SK-N-SH treated with all-trans-retinoic acid at 6 μM for 48 hours (cell line): Measurements from ENCODE around the gene C14orf180.

Source experiments
- ATAC-seq: fragments of 200-7000 bp; cut with Tn5 transposase; 3 replicates; pipeline ENCODE4 v1.9.1; 2020; ENCODE audit warnings: mild to moderate bottlenecking, moderate library complexity
- ARNTL ChIP-seq: fragments of 450-650 bp; formaldehyde crosslinking; IDR thresholded peaks from 2 replicates; pipeline ENCODE4 v1.5.0; 2020; ENCODE audit warnings: low read depth, mild to moderate bottlenecking, moderate library complexity, borderline replicate concordance
- CREB5 ChIP-seq: fragments of 250-450 bp; sonication (Bioruptor Pico); IDR thresholded peaks from 2 replicates; pipeline ENCODE4 v1.5.1; 2020; ENCODE audit warnings: low read depth, mild to moderate bottlenecking, moderate library complexity
- CSRNP3 ChIP-seq: fragments of 250-450 bp; sonication (Bioruptor Pico); IDR thresholded peaks from 2 replicates; pipeline ENCODE4 v1.5.1; 2021; ENCODE audit warnings: mild to moderate bottlenecking, moderate library complexity
- ESRRG ChIP-seq: fragments of 250-450 bp; sonication (Bioruptor Pico); IDR thresholded peaks from 2 replicates; pipeline ENCODE4 v1.6.1; 2021; ENCODE audit warnings: mild to moderate bottlenecking
- GLIS3 ChIP-seq: fragments of 250-450 bp; sonication (Bioruptor Pico); IDR thresholded peaks from 2 replicates; pipeline ENCODE4 v1.5.0; 2020; ENCODE audit warnings: mild to moderate bottlenecking, moderate library complexity
- OSR1 ChIP-seq: fragments of 250-450 bp; sonication (Bioruptor Pico); IDR thresholded peaks from 2 replicates; pipeline ENCODE4 v1.8.0; 2022; ENCODE audit warnings: moderate library complexity, mild to moderate bottlenecking, inconsistent platforms
- PATZ1 ChIP-seq: fragments of 250-450 bp; sonication (Bioruptor Pico); IDR thresholded peaks from 2 replicates; pipeline ENCODE4 v1.8.0; 2020; ENCODE audit warnings: mild to moderate bottlenecking, moderate library complexity, borderline replicate concordance
- POU6F1 ChIP-seq: fragments of 250-450 bp; sonication (Bioruptor Pico); IDR thresholded peaks from 2 replicates; pipeline ENCODE4 v1.8.0; 2021; ENCODE audit warnings: low read depth, mild to moderate bottlenecking, moderate library complexity, borderline replicate concordance
- RARB ChIP-seq: fragments of 250-450 bp; sonication (Bioruptor Pico); IDR thresholded peaks from 2 replicates; pipeline ENCODE4 v1.8.0; 2021; ENCODE audit warnings: mild to moderate bottlenecking, moderate library complexity
- SNAI2 ChIP-seq: fragments of 250-450 bp; sonication (Bioruptor Pico); IDR thresholded peaks from 2 replicates; pipeline ENCODE4 v1.5.0; 2020; ENCODE audit warnings: mild to moderate bottlenecking, moderate library complexity
- TCF4 ChIP-seq: fragments of 250-450 bp; sonication (Bioruptor Pico); IDR thresholded peaks from 2 replicates; pipeline ENCODE4 v1.8.0; 2021; ENCODE audit warnings: mild to moderate bottlenecking, moderate library complexity, borderline replicate concordance
- TOX ChIP-seq: fragments of 250-450 bp; sonication (Bioruptor Pico); IDR thresholded peaks from 2 replicates; pipeline ENCODE4 v1.8.0; 2021; ENCODE audit warnings: mild to moderate bottlenecking, moderate library complexity, borderline replicate concordance
- TSHZ2 ChIP-seq: fragments of 250-450 bp; sonication (Bioruptor Pico); IDR thresholded peaks from 2 replicates; pipeline ENCODE4 v1.5.0; 2020; ENCODE audit warnings: mild to moderate bottlenecking, moderate library complexity
- ZC3H10 ChIP-seq: fragments of 250-450 bp; sonication (Bioruptor Pico); IDR thresholded peaks from 2 replicates; pipeline ENCODE4 v1.5.1; 2021; ENCODE audit warnings: mild to moderate bottlenecking, moderate library complexity
- ZFP3 ChIP-seq: fragments of 250-450 bp; sonication (Bioruptor Pico); IDR thresholded peaks from 2 replicates; pipeline ENCODE4 v1.5.0; 2020; ENCODE audit warnings: mild to moderate bottlenecking, moderate library complexity
- ZFP30 ChIP-seq: fragments of 450-650 bp; formaldehyde crosslinking; IDR thresholded peaks from 2 replicates; pipeline ENCODE4 v1.5.0; 2022; ENCODE audit warnings: mild to moderate bottlenecking, moderate library complexity
- ZNF565 ChIP-seq: fragments of 450-650 bp; formaldehyde crosslinking; conservative IDR thresholded peaks from 2 replicates; pipeline ENCODE4 v1.5.0; 2020; ENCODE audit warnings: low read depth, mild to moderate bottlenecking, moderate library complexity
- ZNF70 ChIP-seq: fragments of 450-650 bp; formaldehyde crosslinking; IDR thresholded peaks from 2 replicates; pipeline ENCODE4 v1.5.0; 2020; ENCODE audit warnings: mild to moderate bottlenecking, moderate library complexity
- ZNF8 ChIP-seq: fragments of 450-650 bp; formaldehyde crosslinking; IDR thresholded peaks from 2 replicates; pipeline ENCODE4 v1.5.0; 2020; ENCODE audit warnings: mild to moderate bottlenecking, moderate library complexity

C14orf180 gene

DNA sequence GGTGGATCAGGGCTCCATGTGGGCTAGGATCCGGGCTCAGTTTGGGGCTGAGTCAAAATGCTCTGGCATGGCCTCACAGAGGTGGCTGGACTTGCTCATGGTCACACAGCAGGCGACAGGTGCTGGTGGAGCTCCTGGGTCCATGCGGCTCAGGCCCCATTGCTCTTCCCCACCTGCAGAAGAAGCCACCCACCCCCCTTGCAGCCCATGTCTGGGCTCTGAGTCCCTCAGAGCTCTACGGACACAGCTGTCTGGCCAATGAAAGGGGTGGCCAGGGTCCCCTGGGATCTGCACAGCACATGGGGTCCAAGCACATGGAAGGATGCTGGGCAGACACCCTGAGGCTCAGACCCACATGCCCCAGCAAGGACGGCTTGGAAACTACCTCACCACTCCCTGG is 17.0 kb upstream of the C14orf180 start:
- ATAC-seq = no peak
- TF ChIP-seq TCF4 (CRISPR knock-in tag) = no peak
- TF ChIP-seq RARB (CRISPR knock-in tag) = no peak
- TF ChIP-seq CSRNP3 (CRISPR knock-in tag) = no peak
- TF ChIP-seq CREB5 = no peak
- no peak for TF ChIP-seq ARNTL (CRISPR knock-in tag)
- no peak for TF ChIP-seq ZNF70 (CRISPR knock-in tag)
- no peak for TF ChIP-seq POU6F1 (CRISPR knock-in tag)

GRCh38 chr14:104563191-104563741 is 16.3 kb upstream of the C14orf180 start:
- TF ChIP-seq ZFP30 (no peak), OSR1 (CRISPR knock-in tag) (no peak), ZNF70 (CRISPR knock-in tag) (no peak), RARB (CRISPR knock-in tag) (no peak), ZC3H10 (CRISPR knock-in tag) (no peak), PATZ1 (CRISPR knock-in tag) (no peak)
- ATAC-seq = peak; percentile 9; the same call in 2 of the 3 replicates

DNA sequence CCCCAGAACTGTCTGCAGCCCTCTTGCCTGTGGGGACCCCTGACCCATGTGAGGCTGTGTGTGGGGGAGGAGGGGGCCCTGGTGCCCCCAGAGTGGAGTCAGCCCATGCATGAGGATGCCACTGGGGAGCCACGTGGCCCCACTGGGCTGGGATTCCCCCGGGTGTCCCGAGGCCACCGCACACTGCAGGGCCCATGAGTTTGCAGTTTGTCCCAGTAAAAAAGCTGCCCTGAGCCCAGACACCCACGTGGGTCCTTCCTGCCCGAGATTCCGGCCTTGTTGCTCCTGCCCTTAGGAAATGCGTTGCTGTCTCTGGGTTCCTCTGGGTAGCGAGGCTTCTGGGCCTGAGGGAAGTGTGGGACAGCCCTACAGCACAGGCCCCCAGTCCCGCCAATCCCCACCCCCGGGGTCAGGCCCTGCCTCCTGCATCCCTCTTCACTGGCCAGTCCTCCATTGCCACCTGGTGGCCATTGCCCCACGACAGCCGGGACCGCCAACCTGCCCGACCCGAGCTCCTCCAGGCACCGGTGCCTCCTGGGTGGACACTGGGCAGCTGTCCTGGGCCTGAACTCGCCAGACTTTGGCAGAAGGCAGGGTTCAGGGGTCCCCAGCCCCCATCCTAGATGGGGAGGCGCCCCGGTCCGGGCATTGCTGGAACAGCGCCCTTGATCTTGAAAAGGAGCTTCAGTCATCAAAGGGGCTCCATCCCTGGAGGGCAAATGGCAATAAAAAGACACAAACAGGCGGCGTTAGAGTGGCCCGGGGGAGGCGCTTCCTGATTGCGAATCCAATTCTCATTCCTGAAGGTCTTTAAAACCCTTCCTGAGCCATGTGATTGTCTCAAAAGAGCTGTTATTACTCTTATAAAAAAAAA is 15.6 kb upstream of the C14orf180 start:
- ATAC-seq = peak; percentile 91
- TF ChIP-seq ZFP3 (no peak), CREB5 (no peak), POU6F1 (CRISPR knock-in tag) (no peak), TCF4 (CRISPR knock-in tag) (no peak), ZC3H10 (CRISPR knock-in tag) (no peak), ZNF70 (CRISPR knock-in tag) (no peak), ESRRG (no peak), OSR1 (CRISPR knock-in tag) (no peak), GLIS3 (CRISPR knock-in tag) (no peak), TSHZ2 (no peak), TOX (no peak), RARB (CRISPR knock-in tag) (no peak), CSRNP3 (CRISPR knock-in tag) (no peak), SNAI2 (CRISPR knock-in tag) (no peak), ZNF565 (CRISPR knock-in tag) (no peak), ZNF8 (CRISPR knock-in tag) (no peak), ZFP30 (no peak)
